HepG2 (cell line): ENCODE data around the gene STYXL1. TPM values are rescaled to one million over a fixed set of nuclear protein-coding genes. Genes with fewer than 3 reads are reported as not detected.

Experiments used
- ATAD3A ChIP-seq: sonication (generic); formaldehyde crosslinking; IDR thresholded peaks from 2 replicates; pipeline ENCODE4 v1.4.0; 2020; ENCODE audit warnings: missing genetic modification reagents
- GZF1 ChIP-seq: sonication (generic); formaldehyde crosslinking; IDR thresholded peaks from 2 replicates; pipeline ENCODE4 v1.5.1; 2020; ENCODE audit warnings: mild to moderate bottlenecking, missing genetic modification reagents
- NRL ChIP-seq: sonication (generic); formaldehyde crosslinking; IDR thresholded peaks from 2 replicates; pipeline ENCODE4 v1.5.0; 2020; ENCODE audit warnings: missing genetic modification reagents, mild to moderate bottlenecking, moderate library complexity, borderline replicate concordance
- POLR2AphosphoS2 ChIP-seq: IDR thresholded peaks from 2 replicates; pipeline ENCODE4 v1.6.1; 2011; ENCODE audit warnings: low read depth, low read length, improper control_type of control experiment
- REPIN1 ChIP-seq: sonication (generic); formaldehyde crosslinking; IDR thresholded peaks from 2 replicates; pipeline ENCODE4 v1.8.0; 2022; ENCODE audit warnings: missing genetic modification reagents, low read depth, mild to moderate bottlenecking, borderline replicate concordance
- ZNF329 ChIP-seq: sonication (generic); formaldehyde crosslinking; IDR thresholded peaks from 2 replicates; pipeline ENCODE4 v1.9.0; 2021; ENCODE audit warnings: low read depth, mild to moderate bottlenecking, missing genetic modification reagents
- ZNF33B ChIP-seq: sonication (generic); formaldehyde crosslinking; IDR thresholded peaks from 2 replicates; pipeline ENCODE4 v1.5.1; 2020; ENCODE audit warnings: mild to moderate bottlenecking, missing genetic modification reagents
- polyA plus RNA-seq, 8 experiments: library from polyadenylated mRNA; depleted of rRNA in 3 of 8; stranded (reverse) in 7 of 8; unstranded in 1 of 8; fragments of >200 nt; fragmentation: Illumina TruSeq in 4 of 8; extraction: Trizol in 4 of 8; gene quantifications; 2 replicates each; pipeline versions ENCODE4 v1.2.1 to v1.2.3, GENCODE V29; 2011 to 2016; ENCODE audit warnings: low read depth in 4 of 8, missing spikeins in 1 of 8, mixed read lengths in 1 of 8; ENCODE audit not compliant: insufficient read depth in 1 of 8
- total RNA-seq, 5 experiments: library from RNA; depleted of rRNA; stranded (reverse); fragments of >200 nt; fragmentation: Illumina TruSeq; extraction: Trizol; gene quantifications; 2 replicates each; pipeline ENCODE4 v1.2.3, GENCODE V29; 2016; ENCODE audit warnings: low read depth in 1 of 5
- TF ChIP-seq, protein P1 (sequence below): sonication (generic); formaldehyde crosslinking; IDR thresholded peaks from 2 replicates; pipeline ENCODE4 v1.9.0; 2022; ENCODE audit warnings: missing genetic modification reagents, mild to moderate bottlenecking, borderline replicate concordance
- TF ChIP-seq, protein P2 (sequence below): sonication (generic); formaldehyde crosslinking; IDR thresholded peaks from 2 replicates; pipeline ENCODE4 v1.9.0; 2022; ENCODE audit warnings: low read depth, missing genetic modification reagents
- TF ChIP-seq, protein P3 (sequence below): sonication (generic); formaldehyde crosslinking; IDR thresholded peaks from 2 replicates; pipeline ENCODE4 v1.5.0; 2020; ENCODE audit warnings: mild to moderate bottlenecking, missing genetic modification reagents

The STYXL1 gene
- total and polyA plus RNA-seq, 2 of the 13 experiments (the other 11 are each of a cell fraction or from before 2014, with no cell fraction given): 23.9 to 38.3 TPM

DNA sequence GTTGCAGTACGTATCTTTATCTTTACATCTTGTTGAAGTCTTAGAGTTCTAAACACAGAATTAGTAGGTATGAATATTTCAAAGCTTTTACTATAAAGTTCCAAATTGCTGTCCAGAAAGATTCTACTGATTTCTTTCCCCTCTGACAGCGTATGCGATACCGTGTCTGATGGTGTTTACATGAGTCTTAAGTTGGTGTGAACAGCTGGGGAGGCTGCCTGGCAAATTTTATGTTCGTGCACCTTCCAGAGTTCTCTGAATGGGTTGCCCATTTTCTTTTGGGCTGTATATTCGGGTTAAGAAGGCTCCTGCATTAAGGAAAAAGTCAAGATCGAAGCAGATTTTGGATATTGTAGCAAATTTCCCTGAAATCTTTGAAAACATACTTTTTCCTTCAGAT, 8.4 kb upstream of the STYXL1 start (continued):
- TF ChIP-seq, protein P1, sequence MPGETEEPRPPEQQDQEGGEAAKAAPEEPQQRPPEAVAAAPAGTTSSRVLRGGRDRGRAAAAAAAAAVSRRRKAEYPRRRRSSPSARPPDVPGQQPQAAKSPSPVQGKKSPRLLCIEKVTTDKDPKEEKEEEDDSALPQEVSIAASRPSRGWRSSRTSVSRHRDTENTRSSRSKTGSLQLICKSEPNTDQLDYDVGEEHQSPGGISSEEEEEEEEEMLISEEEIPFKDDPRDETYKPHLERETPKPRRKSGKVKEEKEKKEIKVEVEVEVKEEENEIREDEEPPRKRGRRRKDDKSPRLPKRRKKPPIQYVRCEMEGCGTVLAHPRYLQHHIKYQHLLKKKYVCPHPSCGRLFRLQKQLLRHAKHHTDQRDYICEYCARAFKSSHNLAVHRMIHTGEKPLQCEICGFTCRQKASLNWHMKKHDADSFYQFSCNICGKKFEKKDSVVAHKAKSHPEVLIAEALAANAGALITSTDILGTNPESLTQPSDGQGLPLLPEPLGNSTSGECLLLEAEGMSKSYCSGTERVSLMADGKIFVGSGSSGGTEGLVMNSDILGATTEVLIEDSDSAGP (CRISPR knock-in tag): no peak
- TF ChIP-seq ZNF329 (CRISPR knock-in tag): no peak
- TF ChIP-seq GZF1 (CRISPR knock-in tag): no peak
- no peak for TF ChIP-seq ATAD3A (CRISPR knock-in tag)
- no peak for TF ChIP-seq ZNF33B (CRISPR knock-in tag)
- no peak for TF ChIP-seq NRL (CRISPR knock-in tag)
- TF ChIP-seq, protein P2, sequence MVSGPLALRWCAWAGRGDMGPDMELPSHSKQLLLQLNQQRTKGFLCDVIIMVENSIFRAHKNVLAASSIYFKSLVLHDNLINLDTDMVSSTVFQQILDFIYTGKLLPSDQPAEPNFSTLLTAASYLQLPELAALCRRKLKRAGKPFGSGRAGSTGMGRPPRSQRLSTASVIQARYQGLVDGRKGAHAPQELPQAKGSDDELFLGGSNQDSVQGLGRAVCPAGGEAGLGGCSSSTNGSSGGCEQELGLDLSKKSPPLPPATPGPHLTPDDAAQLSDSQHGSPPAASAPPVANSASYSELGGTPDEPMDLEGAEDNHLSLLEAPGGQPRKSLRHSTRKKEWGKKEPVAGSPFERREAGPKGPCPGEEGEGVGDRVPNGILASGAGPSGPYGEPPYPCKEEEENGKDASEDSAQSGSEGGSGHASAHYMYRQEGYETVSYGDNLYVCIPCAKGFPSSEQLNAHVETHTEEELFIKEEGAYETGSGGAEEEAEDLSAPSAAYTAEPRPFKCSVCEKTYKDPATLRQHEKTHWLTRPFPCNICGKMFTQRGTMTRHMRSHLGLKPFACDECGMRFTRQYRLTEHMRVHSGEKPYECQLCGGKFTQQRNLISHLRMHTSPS: no peak
- TF ChIP-seq POLR2AphosphoS2: no peak
- TF ChIP-seq, protein P3, sequence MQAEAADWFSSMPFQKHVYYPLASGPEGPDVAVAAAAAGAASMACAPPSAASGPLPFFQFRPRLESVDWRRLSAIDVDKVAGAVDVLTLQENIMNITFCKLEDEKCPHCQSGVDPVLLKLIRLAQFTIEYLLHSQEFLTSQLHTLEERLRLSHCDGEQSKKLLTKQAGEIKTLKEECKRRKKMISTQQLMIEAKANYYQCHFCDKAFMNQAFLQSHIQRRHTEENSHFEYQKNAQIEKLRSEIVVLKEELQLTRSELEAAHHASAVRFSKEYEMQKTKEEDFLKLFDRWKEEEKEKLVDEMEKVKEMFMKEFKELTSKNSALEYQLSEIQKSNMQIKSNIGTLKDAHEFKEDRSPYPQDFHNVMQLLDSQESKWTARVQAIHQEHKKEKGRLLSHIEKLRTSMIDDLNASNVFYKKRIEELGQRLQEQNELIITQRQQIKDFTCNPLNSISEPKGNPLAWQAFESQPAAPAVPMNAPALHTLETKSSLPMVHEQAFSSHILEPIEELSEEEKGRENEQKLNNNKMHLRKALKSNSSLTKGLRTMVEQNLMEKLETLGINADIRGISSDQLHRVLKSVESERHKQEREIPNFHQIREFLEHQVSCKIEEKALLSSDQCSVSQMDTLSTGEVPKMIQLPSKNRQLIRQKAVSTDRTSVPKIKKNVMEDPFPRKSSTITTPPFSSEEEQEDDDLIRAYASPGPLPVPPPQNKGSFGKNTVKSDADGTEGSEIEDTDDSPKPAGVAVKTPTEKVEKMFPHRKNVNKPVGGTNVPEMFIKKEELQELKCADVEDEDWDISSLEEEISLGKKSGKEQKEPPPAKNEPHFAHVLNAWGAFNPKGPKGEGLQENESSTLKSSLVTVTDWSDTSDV (CRISPR knock-in tag): no peak
- no peak for TF ChIP-seq REPIN1
